Measurements from ENCODE around the gene DNMBP.
"Not testable (repeated sequence)": the region's sequence is repeated elsewhere in the genome, so short reads cannot be mapped to it uniquely, and the experiment has no call there.

The DNMBP gene

DNA sequence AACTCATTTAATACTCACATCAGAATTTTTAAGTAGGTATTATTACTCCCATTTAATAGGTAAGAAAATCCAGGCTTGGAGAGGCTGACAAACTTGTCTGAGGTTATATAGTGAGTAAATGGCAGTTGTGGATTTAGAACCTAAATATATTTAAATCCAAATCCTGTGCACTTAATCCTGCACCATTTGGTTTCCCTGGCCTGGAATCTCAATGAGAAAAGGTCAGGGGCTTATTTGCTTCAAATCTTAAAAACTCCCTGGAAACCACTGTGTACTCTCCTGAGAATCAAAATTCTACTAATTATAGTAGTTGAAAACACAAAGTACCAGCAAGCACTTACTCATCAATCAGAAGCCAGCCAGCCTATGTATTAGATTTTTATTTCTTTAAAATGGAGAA lies 97.7 kb downstream of the DNMBP start:
- DNase-seq (ENCODE audit: insufficient read length, low spot score) (no peak), FAIRE-seq (no peak)
- TF ChIP-seq POLR2A (IDR thresholded peaks at IDR 0.05; ENCODE audit: low read depth, low read length): no peak

DNA sequence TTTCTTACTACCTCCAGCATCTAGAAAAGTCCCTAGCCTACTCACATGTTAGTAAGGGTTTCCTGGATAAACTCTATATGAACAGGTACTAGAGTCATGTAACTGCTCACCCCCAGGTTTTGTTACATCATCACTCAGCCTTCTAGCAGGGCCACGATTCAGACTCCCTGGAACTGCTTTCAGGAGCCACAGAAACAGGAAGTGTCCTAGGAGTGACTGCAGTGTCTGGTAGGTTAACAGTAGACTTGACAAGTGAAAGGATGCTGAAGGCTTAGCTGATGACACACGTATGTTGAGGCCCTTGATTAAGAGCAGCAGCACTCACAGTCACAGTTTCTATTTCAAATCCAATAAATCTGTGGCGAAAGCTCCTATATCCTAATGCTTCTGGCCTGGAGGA lies 101.2 kb downstream of the DNMBP start:
- no peak for TF ChIP-seq POLR2A (IDR thresholded peaks at IDR 0.05; ENCODE audit: low read depth, low read length)
- FAIRE-seq (no peak), DNase-seq (ENCODE audit: insufficient read length, low spot score) (no peak)

DNA sequence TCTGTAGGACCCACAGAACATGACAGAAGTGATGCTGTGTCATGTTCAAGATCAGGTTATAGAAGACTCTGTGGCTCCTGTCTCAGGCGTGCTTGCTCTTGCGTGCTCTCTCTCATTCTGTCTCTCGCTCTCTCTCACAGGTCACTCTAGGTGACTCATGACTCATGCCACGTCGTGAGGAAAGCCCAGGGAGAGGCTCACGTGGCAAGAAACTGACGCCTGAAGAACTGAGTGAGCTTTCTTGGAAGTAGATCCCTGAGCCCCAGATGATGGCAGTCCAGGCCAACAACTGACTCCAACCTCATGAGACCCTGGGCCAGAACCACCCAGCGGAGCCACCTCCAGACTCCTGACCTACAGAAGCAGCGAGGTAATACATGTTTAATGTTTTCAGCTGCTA lies 103.3 kb downstream of the DNMBP start:
- no peak for FAIRE-seq
- DNase-seq (ENCODE audit: insufficient read length, low spot score): no peak
- TF ChIP-seq POLR2A (IDR thresholded peaks at IDR 0.05; ENCODE audit: low read depth, low read length): no peak

DNA sequence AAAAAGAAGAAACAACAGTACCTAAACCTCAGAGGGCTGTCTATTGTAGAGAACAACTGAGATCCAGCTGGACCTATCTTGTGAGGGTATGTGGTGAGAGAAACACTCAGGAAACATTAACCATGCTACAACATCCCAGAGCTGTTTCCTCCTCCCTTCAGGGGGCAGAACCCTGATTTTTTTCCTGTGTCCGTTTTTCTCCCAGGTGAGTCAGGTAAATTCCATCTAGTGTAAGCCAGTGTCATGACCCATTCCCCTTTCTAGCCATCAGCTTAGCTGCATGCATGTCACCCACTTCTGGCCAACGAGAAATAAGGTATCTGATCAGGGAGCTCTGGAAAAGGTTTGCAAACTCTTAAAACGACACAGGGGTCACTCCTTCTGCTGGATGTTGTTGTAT lies 103.8 kb downstream of the DNMBP start:
- FAIRE-seq (no peak), DNase-seq (ENCODE audit: insufficient read length, low spot score) (no peak)

DNA sequence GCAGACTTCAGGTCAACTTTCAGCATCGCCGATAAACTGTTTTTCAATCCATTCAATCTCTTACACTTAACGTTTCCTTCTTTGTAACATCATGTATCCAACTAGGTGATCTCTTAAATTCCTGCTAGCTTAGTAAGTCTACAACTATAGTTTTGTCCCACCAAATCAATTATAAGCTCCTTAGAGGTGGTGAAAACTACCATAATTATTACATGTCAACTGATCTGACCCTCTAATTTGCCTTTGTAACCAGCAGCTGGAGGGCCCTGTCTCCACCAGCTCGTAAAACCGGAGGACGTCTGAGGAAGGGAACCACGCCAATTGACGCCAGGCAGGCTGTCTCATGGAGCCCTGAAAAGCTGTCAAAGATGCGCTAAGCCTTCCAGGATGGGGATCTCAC lies 113.9 kb downstream of the DNMBP start:
- DNase-seq (ENCODE audit: insufficient read length, low spot score) (no peak), FAIRE-seq (no peak)
- no peak for TF ChIP-seq POLR2A (IDR thresholded peaks at IDR 0.05; ENCODE audit: low read depth, low read length)

More for the DNA sequence above, 103.8 kb downstream of the DNMBP start:
- TF ChIP-seq POLR2A (IDR thresholded peaks at IDR 0.05; ENCODE audit: low read depth, low read length): no peak

DNA sequence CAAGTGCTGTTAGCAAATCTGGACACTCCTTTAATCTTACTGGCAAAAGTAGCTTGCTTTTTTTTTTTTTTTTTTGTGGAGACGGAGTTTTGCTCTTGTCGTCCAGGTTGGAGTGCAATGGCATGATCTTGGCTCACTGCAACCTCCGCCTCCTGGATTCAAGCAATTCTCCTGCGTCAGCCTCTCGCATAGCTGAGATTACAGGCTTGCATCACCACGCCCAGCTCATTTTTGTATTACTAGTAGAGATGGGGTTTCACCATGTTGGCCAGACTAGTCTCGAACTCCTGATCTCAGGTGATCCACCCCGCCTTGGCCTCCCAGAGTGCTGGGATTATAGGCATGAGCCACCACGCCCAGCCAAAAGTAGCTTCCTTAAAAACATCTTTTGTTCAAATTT lies 114.7 kb downstream of the DNMBP start:
- FAIRE-seq; DNase-seq (ENCODE audit: insufficient read length, low spot score): not testable (repeated sequence)

DNA sequence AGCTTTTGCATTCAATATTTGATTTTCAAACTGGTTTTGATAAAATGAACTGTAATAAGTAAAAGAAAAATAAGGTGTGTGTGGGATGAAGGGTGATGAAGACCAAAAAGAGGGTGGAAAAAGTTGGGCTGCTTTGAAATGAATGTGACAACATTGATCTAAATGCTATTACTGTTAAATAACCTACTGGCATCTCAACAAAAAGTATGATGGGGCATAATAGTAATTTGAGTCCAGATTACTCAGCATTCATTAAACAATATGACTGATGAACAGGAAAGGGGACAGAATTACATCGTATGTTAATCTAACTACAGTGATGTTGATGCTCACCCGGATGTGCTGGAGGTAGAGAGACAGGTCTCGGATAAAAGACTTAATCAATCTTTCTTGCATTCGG lies 115.1 kb downstream of the DNMBP start:
- DNase-seq (ENCODE audit: insufficient read length, low spot score) (no peak), FAIRE-seq (no peak)
- no peak for TF ChIP-seq POLR2A (IDR thresholded peaks at IDR 0.05; ENCODE audit: low read depth, low read length)

DNA sequence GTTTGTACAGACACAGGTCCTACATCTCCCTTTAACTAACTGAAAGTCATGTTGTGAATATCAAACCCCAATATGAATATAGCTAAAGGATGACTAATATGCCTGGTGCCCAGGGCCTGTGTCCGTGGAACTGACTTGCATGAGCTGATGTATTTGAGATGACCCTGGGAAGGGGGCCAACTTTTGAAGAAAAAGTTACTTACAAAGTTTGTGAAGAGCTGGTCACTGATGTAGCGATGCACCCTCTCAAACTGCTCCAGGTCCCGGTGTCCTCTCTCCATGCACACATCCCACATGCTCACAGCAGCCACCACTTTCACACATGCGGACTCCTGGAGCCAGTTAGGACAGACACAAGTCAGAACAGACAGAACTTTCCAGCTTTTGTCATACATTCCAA lies 121.1 kb downstream of the DNMBP start:
- no peak for DNase-seq (ENCODE audit: insufficient read length, low spot score)
- FAIRE-seq: no peak
- no peak for TF ChIP-seq POLR2A (IDR thresholded peaks at IDR 0.05; ENCODE audit: low read depth, low read length)

DNA sequence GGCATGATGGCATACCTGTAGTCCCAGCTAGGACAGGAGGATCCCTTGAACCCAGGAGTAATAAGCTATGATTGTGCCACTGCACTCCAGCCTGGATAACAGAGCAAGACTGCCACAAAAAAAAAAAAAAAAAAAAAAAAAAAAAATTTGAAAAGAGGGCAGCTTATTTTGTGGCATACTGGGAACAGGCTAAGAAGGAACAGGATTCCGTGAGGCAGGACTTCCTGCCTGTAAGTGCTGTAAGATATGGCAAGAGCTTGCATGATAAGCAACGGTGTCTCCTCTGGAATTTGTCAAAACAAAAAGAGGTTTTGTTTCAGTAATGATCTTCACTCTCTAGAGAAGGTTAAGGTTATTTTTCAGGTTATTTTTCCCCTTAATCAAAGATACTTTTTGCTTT lies 126.2 kb downstream of the DNMBP start:
- DNase-seq (ENCODE audit: insufficient read length, low spot score) (no peak), FAIRE-seq (no peak)
- no peak for TF ChIP-seq POLR2A (IDR thresholded peaks at IDR 0.05; ENCODE audit: low read depth, low read length)

DNA sequence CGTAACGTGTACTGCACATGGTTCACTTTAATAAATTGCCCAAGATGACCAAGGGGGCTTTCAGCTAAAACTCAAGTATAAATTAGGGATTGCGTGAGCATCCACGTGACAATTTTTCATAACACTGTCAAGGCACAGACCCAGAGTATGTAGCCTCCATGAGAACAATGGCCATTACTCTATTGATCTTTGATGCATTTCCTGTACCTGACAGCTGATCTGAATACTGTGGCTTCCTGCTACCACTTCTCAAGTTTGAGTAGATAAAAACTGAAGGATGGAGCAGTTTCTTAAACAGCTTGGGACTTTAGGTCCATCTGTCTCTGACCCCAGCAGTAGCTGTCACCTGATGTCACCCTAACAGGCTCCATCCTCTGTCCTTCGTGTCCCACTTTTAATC lies 128.4 kb downstream of the DNMBP start:
- TF ChIP-seq POLR2A (IDR thresholded peaks at IDR 0.05; ENCODE audit: low read depth, low read length): no peak
- DNase-seq (ENCODE audit: insufficient read length, low spot score) (no peak), FAIRE-seq (no peak)

DNA sequence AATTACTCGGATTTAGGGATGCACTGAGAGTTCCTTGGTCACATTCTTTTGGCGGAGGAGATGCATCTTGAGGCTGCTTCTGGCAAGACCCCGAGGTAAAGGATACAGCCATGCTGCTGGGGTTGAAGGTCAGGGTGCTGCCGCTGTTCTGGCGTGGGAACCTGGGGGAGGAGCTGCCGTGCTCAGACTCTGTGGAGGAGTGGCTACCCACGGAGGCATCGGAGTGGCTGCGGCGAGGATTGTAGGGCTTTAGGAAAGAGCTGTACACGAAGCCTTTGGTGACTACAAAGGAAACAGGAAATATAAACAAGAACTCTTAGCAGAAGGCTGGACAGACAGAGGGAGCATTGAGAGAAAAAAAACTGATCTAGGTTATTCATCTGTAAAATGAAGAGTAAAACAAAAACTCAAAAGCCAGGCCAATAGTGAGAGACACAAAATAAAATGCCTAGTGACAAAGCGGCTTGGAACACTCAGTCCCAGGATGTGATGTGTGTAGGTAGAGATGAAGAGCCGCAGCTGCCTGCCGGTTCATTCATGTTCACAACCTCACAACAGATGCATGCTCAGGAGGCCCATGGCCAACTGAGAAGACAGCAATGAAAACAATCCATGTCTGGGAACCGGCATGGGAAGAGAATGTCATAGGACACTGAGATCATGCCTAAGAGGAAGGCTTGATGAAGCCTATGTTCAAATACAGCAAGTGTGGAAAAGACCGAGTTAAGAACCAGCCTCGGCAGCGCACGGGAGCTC lies 129.5 kb downstream of the DNMBP start:
- TF ChIP-seq POLR2A (IDR thresholded peaks at IDR 0.05; ENCODE audit: low read depth, low read length): no peak
- FAIRE-seq: no peak
- DNase-seq (ENCODE audit: insufficient read length, low spot score): no peak

DNA sequence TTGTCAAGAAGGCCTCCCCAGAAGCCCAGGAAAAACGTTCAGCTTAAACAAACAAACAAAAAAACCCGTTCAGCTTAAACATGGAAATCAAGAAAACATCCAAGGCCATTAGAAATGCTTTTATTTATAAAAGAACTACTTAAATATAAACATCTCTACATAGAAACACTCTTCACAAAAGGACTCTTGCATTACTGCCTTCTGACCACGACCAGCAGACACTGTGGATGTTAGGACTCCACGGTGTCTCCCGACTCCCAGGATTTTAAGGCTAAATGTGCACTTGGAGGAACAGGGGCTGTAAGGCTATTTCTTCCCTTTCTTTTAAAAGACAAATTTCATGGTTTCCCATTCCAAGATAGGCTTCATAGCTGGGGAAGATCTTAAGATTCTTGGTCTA lies 134.3 kb downstream of the DNMBP start:
- no peak for DNase-seq (ENCODE audit: insufficient read length, low spot score)
- no peak for FAIRE-seq
- TF ChIP-seq POLR2A (IDR thresholded peaks at IDR 0.05; ENCODE audit: low read depth, low read length): no peak

DNA sequence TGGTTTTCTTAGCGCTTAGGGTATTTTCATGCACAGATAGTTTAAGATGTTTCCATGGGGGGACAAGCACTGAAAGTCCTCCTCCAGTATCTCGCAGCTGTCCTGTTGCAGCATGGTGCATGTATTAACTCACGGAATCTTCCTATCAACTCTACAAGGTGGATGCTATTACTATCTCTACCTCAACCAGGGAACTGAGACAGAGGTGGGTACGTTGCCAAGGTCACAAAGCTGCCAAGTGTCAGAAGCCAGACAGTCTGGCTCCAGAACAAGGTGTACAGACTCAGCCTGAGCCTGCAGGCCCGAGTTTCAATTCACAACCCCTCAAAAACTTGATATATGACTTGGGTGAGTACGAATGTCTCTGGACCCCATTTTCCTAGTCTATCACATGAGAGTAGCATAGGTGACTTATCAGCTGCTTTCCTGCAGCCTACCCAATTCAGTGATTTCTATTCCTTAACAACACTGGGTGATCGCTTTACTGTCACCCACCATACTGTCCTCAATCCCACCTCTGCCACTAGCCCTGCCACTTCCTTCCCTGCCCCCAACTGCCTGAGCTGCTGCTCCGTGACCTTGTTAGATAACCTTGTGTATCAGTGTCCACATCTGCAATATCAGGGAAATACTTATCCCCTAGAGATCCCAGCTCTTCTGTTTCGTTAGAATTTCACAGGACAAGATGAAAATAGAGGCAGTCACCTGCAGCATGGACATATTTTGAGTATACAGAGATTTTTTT lies 135.2 kb downstream of the DNMBP start:
- FAIRE-seq: no peak
- no peak for DNase-seq (ENCODE audit: insufficient read length, low spot score)
- no peak for TF ChIP-seq POLR2A (IDR thresholded peaks at IDR 0.05; ENCODE audit: low read depth, low read length)

DNA sequence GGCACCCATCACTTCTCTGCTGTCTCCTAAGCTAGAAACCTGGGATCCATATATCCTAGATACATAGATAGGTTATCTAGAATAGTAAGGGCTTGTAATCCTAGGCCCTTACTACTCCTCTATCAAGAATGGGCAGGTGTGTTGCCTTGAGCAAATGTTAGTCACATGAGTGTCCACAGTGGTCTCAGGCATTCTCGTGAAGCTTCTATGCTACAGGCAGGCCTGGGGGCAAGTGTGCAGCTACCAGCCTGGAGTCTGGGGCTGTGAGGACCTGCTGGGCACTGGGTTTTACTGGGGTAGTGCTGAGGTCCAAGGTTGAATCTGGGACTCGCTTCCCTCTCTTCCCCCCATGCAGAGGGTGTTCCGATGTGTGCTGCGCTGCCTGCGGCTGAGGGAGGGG lies 135.9 kb downstream of the DNMBP start:
- DNase-seq (ENCODE audit: insufficient read length, low spot score): no peak
- no peak for FAIRE-seq
- no peak for TF ChIP-seq POLR2A (IDR thresholded peaks at IDR 0.05; ENCODE audit: low read depth, low read length)

Measured in H54 (cell line).